SH-SY5Y (cell line): ENCODE data around the gene HES7.

Experiments used
- GATA2 ChIP-seq: IDR thresholded peaks from 2 replicates; pipeline ENCODE4 v1.6.1; 2011; ENCODE audit warnings: mild to moderate bottlenecking, low read depth, low read length
- GATA3 ChIP-seq: IDR thresholded peaks from 2 replicates; pipeline ENCODE4 v1.6.1; 2011; ENCODE audit warnings: low read depth, mild to moderate bottlenecking, low read length, moderate library complexity

The HES7 gene

DNA sequence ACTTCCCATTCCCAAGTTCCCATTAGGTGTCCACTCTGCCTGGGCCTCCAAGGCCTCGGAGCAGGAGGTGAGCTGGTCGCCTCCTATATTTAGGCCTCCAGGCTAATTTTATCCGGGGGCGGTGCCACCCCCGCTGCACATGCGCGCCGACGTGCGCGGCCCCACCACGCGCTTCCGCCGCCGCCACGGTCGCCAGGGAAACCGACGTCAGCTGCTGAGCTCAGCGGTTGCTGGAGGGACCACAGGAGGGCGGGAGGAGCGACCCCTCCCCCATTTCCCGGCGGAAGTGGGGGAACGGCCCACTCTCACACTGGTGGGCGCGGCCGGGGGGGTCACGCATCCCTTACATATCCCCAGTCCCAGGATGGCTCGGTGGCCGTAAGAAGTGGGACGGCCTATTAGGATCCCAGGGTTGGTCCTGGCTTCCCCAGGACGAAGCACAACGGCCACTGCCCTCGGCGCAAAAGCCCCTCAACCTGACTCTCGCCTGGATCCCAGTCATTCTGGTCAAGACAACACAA lies 27.3 kb upstream of the HES7 start:
- TF ChIP-seq GATA2 (no peak), GATA3 (no peak)

DNA sequence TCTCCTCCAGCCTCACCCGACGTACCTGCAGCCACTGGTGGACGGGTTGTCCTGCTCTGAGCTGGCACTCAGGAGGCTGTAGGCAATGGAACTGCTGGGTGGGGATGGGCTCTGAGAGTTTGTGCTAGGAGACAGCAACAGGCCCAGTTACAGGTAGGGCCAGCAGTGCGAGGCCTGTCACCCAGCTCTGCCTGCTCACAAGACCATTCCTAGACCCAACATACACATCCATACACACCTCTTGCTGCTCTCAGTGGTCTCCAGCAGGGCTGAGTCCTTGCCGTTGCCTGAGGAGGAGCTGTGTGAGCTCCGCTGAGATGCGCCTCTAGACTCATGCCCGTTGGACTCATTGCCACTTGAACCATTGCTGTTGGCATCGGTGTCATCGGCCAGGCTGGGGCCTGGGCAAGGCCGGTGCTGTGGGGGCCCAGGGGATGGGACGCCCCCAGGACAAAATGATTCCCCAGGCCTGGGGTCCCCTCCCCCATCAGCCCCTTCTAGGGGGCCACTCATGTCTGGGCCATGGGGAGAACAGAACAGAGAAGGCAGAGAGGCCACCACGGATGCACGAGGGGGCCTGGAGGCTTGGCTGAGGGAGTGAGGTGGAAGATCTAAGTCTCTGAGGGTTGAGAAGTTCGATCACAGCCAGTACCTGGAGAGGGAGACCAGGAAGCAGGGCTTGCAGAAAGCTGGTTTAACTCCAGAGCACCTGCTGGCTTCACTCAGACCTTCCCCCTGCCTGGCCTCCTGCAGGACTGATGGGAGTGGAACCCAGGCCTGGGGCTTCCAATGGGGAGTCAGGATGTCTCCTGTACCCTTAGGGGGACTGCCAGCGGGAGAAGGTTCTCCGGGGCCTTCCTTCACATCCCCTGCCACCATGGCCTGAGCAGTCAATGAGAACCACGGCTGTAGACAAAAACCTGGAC lies 26.6 kb upstream of the HES7 start:
- TF ChIP-seq GATA2 (no peak), GATA3 (no peak)

DNA sequence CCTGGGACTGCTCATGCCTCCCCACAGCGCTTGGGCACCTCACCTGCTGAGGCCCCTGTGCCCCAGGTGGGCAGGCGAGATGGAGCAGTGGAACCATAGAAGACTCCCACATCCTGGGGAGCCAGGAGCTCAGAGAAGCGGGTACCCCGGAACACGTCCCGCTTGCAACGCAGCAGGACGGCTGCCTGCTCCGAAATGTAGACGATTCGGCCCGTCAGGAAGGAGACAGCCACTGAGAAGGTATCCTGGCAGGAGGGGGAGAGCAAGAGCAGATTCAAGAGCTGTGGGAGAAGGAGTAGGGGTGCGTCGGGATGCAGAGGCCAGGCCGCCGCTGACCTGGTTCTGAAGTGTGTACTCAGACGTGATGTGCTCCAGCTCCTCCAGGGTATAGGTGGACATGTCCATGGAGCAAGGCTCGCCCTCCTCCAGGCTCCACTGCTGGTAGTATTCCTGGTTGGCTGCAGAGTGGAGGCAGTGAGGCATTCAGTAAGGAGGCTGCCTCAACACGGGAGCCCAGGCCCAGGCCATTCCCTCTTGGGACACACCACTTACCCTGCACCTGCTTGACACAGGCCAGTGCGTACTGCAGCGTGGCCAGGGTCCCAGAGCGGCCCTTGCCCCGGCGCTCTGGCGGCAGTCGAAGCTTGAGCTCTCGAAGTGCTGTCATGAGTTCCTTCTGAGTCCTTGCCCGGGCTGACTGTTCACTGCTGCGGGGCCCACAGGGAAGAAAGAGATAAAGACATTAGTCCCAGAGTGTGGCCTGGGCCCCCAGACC lies 25.7 kb upstream of the HES7 start:
- TF ChIP-seq GATA3 = no peak
- TF ChIP-seq GATA2 = no peak

DNA sequence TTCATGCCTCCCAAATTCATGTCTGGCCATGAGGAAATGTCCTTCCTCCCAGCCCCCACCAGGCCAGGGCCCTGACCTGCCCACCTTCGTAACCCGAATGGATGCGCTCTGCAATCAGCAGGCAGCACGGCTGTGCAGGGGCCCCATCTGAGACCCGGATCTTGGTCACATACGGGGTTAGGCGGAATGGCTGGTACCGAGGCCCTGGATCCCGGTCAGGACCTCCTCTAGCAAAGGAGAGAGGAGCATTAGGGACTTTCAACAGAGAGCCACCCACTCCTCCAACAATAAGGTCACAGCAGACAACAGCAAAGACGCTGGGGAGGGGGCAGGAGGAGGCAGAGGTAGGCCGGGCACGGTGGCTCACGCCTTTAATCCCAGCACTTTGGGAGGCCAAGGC lies 24.7 kb upstream of the HES7 start:
- TF ChIP-seq GATA2 (no peak), GATA3 (no peak)

DNA sequence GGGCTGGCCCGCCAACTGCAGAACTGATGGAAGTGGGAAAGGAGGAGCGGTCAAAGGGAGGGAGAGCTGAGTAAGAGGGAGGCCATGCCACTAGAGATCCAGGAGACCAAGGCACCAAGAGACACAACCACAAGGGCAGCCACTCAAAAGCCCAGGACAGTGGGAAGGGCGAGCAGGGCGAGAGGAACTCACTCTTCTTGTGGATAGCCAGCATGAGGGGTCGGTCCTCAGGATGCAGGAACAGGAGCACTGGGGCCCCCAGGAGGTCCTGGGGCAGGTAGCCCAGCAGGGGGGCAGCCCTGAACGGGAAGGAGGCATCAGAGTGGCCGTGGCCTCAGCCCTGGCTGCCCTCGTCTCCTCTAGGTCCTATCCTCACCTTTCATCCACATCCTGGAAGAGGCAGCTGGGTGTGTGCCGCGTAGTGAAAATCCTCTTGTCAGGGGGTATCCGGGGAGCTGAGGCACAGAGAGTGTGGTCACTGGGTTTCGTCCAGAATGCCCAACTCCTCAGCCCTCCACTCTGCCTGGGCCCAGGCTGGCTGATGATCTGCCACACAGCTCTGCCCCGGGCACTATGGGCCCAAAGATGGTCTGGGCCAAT lies 24.0 kb upstream of the HES7 start:
- no peak for TF ChIP-seq GATA2
- TF ChIP-seq GATA3 = no peak

DNA sequence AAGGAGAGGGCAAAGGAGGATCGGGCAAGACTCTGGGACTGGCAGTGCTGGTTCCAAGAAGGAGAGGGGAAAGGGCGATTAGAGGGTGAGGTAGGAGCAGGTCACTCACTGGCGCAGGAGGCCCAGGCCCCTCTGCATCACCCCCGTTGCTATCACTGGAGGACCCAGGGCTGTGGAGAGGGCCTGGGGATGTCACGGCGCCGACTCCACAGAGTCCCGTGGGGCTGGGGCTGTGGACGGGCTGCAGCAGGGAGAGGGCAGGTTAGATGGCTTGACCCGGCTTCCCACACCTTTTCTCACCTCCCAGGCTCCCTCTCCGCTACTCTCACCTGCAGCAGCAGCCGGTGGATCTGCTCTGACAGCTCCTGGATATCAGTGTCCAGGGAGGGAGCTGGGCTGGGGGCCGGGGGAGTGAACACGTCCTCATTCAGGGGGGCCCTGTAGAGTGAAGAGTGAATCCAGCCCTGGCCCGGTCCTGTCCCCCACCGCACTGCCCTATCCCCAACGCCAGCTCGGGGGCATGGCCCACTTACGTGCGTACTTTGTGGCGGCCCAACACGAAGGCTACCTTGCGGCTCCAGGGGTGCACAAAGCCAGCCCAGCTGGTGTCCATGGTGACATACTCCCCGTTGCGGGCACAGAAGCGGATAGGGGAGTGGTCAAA lies 23.4 kb upstream of the HES7 start:
- TF ChIP-seq GATA2 (no peak), GATA3 (no peak)

DNA sequence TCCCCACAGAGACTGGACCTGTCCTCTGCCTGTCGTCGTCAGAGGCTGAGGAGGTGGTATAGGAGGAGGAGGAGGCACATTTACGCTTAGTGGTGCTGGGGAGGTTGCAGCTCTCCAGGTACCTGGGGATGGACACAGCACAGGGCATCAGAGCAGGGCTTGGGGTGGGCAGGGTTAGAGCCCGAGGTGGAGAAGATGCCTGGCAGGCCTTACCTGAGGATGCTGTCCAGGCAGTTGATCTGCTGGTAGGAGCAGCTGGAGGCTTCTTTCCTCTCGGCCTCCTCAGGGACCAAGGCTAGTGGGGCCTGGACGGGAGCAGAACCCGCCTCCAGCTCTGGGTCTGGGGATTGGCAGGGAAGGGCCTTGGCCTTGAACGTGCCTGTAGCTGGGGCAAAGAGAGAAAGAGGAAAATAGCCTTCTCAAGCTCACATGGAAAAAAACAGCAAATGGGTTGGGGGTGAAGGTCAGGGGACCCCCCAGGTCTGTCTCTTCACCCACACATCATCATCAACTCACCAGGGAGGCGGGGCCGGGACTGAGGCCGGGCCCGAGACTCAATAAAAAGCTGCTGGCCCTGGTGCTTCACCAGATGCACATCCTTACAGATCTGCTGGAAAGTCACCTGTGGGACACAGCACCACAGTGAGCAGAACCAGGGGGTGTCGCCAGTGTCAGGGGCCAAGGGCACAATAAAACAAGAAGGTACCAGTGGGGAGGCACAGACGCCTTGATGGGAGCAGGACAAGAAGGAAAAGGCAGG lies 22.7 kb upstream of the HES7 start:
- no peak for TF ChIP-seq GATA3
- TF ChIP-seq GATA2 = no peak

DNA sequence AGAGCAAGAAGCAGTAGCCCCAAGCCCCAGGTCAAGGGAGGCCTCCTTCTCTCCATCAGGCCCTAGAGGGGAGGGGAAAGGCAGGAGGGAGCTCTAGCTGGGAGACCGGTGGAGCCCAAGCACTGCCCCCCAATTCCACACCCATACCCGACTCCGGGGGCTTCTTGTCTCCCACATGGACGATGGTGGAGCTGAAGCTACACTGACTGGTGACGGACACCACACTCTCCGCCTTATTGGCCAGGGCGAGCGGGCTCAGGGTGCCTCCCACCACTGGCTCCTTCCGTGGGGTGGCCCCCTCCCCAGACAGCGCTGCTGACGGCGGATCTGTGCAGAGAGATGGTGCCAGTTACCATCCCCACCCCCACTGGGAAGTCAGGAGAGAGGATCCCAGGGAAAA lies 21.9 kb upstream of the HES7 start:
- TF ChIP-seq GATA3 = no peak
- TF ChIP-seq GATA2 = no peak

DNA sequence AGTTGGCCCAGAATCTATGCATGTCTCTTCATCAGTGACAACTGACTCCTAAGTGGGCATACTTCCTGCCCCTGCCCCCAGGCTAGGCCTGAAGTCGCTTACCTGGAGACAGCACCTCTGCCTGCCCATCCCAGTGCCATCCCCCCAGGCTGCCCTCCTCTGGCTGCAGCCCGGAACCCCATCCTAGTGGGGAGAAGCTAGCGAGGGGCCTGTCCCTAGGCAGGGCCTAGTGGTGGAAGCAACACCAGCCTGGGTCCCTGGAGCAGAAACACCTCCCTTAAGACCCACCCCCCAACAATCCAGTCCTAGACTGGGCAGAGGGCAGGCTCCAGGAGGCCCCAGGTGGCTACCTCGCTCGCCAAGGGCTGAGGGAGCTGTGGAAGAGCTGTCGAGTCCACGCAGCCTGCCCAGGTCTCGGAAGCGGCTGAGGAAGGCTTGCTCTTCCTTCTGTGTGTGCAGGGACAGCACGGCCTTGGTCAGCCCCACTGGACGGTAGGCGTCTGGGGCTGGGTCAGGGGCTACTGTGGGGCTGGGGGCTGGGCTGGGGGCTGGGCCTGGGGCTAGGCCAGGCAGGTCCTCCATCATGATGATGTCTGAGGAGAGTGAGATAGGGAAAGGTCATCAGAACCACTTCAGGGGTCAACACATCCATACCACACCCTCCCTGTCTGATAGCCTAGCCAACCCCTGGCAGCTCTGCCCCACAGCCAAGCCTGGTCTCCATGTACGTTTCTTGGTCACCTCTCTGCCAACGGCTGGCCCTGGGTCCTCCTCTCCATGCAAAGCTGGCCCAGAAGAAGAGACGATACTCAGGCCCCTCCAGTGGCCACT lies 20.7 kb upstream of the HES7 start:
- TF ChIP-seq GATA2 (no peak), GATA3 (no peak)

DNA sequence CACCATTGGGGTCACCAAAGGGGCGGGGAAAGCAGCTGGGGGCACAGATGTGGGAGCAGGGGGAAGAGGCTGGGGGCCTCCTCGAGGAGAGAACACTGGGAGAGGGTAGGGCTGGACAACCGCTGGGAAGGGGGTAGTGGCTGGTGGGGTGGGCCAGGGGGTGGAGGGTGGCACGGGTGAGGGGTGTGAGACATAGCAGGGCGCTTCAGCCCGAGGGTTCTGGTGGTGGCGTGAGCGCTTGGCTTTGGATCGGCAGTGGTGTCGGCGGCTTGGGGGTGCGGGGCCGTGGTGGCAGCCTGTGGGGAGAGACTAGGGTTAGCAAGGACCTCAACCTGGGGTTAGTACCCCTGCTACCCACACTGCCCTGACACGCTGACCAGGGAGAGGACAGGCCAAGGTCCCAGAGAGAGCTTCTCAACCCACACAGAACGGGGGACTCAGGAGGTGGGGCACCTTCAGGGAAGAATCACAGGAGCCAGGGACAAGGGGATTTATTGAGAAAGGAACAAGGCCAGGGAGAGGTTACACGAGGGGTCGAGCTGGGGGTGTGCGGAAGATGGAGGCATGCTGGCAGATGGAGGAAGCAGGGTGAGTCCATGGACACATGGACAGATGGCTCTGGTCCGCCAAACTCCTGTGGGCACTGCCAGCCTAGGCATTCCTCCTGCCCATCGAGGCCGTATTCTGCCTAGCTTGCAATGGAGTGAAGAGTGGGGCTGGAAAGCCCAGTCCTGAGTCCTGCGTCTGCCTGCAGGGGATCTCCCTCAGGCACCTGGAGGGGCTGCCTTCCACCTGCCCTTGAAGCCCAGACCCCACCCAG lies 19.9 kb upstream of the HES7 start:
- TF ChIP-seq GATA3 (no peak), GATA2 (no peak)

DNA sequence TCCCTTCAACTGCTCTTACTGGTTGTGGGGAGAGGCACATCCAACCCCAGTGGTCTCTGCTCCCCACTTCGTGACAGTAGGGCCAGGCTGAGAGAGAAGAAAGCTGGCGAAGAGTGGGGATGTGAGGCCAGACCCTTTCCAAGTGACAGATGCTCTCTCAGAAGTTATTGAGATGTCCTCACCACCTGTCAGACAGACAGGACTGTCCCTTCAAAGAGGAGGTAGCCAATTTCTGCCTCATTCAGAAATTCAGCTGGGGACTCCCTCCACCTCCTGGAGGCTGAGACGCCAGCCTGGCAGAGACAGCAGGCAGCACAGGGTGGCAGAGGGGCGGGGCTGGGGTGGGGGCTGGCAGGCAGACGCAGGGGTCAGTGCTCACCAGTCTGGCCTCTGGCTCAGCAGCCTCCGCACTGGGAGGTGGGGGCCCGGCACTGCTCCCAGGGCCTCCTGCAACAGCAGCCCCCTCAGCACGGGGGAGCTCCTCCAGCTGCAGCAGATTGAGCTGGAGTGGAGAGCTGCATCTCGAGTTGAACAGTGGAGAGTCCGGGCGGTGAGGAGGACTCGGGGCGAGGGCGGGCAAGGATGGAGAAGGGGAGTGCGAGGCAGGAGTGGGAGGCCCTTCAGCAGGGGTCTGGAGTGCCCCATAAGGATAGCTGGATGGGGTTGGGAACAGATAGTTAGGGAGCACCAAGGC lies 19.1 kb upstream of the HES7 start:
- TF ChIP-seq GATA3 (no peak), GATA2 (no peak)
